ENCODE measurements around the gene SRRT.

- TF ChIP-seq CTCF (IDR thresholded peaks at IDR 0.05) (no peak), EP300 (IDR thresholded peaks at IDR 0.05) (no peak), POLR2A (IDR thresholded peaks at IDR 0.05) (no peak), POLR2AphosphoS5 (IDR thresholded peaks at IDR 0.05) (no peak)
Measured at GRCh38 chr7:100879685-100880261, 4.9 kb downstream of the SRRT start.
